Measurements from ENCODE around the gene ALG14. TPM values are rescaled to one million over a fixed set of nuclear protein-coding genes. Genes with fewer than 3 reads are reported as not detected.

The ALG14 gene
- total RNA-seq, 1 donor from 2014 or later = 2.6 TPM

DNA sequence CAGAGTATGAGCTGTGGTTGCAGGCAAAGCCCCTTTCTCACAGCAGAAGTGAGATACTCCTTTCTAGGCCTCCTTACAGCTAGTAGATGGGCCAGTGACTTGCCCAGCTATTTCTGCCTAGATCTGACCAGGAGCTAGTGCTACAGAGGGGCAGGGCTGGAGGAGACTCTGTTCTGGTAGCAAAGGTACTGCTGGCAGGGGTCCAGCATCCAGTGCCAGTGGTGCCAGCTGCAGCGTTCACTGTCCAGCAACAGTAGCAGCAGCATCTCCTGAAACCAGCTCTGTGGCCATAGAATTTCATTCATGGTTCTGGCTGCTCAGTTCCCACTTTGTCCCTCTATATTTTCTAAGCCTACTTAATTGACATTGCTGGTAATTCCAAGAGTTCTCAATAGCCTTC is 83.4 kb downstream of the ALG14 start:
- H3K4me3 ChIP-seq = no peak overlapping the region
- no peaks in the 10 kb centered on the region for H3K27me3 ChIP-seq (ENCODE audit: low read depth)
- H3K36me3 ChIP-seq = no peaks in the 10 kb centered on the region
- no peaks in the 10 kb centered on the region for H3K9me3 ChIP-seq (replicated peaks)
- intact Hi-C loops (cut with micrococcal nuclease) = no loop called here
- H3K27ac ChIP-seq (replicated peaks) = peak overlapping the region; percentile 54
- TF ChIP-seq, protein P1, sequence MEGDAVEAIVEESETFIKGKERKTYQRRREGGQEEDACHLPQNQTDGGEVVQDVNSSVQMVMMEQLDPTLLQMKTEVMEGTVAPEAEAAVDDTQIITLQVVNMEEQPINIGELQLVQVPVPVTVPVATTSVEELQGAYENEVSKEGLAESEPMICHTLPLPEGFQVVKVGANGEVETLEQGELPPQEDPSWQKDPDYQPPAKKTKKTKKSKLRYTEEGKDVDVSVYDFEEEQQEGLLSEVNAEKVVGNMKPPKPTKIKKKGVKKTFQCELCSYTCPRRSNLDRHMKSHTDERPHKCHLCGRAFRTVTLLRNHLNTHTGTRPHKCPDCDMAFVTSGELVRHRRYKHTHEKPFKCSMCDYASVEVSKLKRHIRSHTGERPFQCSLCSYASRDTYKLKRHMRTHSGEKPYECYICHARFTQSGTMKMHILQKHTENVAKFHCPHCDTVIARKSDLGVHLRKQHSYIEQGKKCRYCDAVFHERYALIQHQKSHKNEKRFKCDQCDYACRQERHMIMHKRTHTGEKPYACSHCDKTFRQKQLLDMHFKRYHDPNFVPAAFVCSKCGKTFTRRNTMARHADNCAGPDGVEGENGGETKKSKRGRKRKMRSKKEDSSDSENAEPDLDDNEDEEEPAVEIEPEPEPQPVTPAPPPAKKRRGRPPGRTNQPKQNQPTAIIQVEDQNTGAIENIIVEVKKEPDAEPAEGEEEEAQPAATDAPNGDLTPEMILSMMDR (IDR thresholded peaks at IDR 0.05; ENCODE audit: borderline replicate concordance) = no peak
- peaks cover 50% of the 10 kb centered on the region for H3K4me1 ChIP-seq
- peak; percentile 30 for DNase-seq

DNA sequence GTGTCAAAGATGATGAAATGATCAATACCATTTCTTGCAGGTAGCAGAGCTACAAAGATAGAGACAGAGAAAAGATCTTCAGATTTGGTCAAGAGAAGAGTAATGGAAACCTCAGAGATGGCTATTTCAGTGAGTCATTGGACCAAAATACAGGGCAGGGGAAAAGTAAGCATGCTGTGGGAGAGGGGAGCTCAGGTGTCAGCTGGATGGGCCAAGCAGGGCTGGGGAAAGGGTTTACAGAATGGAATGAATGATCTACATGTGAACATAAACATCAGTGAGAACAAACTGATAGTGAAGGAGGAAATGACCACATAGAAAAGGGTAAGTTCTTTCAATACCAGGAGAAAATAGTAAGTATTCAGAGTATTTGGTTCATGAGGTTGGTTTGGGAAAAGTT is 84.4 kb downstream of the ALG14 start:
- H3K4me3 ChIP-seq = no peak overlapping the region
- DNase-seq = no peak
- intact Hi-C loops (cut with micrococcal nuclease) = no loop called here
- H3K27ac ChIP-seq (replicated peaks) = no peak overlapping the region
- H3K36me3 ChIP-seq = no peaks in the 10 kb centered on the region
- H3K27me3 ChIP-seq (ENCODE audit: low read depth) = no peaks in the 10 kb centered on the region
- TF ChIP-seq, protein P1 (IDR thresholded peaks at IDR 0.05; ENCODE audit: borderline replicate concordance) = no peak
- peaks cover 45% of the 10 kb centered on the region for H3K4me1 ChIP-seq
- no peaks in the 10 kb centered on the region for H3K9me3 ChIP-seq (replicated peaks)

DNA sequence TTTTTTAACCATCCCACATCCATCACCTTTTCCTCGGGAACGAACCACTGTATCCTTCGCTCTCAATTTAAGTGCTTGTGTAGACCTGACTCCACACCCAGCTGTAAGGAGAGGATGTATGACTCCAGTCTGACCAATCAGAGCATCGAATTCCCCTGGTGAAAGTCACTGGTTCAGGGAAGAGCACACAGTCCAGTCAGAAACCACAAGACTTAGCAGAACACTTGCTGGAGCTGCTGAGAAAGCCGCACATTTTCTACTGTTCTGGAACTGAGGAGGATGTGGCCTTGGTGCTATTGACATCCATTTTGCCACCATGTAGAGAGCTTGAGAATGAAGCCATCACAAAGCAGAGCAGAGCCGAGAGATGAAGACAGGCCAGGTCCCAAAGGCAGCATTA is 86.0 kb downstream of the ALG14 start:
- no peak for DNase-seq
- TF ChIP-seq, protein P1 (IDR thresholded peaks at IDR 0.05; ENCODE audit: borderline replicate concordance) = no peak
- intact Hi-C loops (cut with micrococcal nuclease) = no loop called here
- no peak overlapping the region for H3K4me3 ChIP-seq
- no peaks in the 10 kb centered on the region for H3K9me3 ChIP-seq (replicated peaks)
- H3K27me3 ChIP-seq (ENCODE audit: low read depth) = no peaks in the 10 kb centered on the region
- H3K27ac ChIP-seq (replicated peaks) = no peak overlapping the region
- H3K4me1 ChIP-seq = peaks cover 45% of the 10 kb centered on the region
- H3K36me3 ChIP-seq = no peaks in the 10 kb centered on the region

DNA sequence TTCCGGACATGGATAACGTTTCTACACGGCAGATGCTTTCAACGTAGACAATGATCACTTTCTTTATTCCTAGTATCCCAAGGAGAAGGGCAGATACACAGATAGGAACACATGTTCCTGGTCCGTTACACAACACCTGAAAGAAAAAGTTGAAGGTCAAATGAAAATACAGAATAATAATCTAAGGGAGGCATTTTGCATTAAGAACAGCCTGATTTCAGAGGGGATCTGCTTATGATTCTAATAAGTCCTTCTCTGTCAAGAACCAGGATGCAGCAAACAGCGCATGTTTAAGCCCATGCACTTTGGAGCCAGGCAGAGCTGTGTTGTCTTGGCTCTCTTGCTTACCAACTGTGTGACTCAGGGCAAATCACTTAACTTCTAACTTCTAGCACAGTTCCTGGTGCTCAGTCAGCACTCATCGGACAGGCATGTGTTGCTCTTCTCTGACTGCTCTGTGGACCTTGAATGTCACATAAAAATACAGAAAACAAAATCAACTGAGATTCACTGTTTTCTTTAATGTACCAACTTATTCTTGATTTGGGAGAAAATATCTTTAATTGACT is 89.5 kb downstream of the ALG14 start:
- TF ChIP-seq, protein P1 (IDR thresholded peaks at IDR 0.05; ENCODE audit: borderline replicate concordance) = no peak
- DNase-seq = no peak
- H3K36me3 ChIP-seq = no peaks in the 10 kb centered on the region
- H3K4me3 ChIP-seq = peak overlapping the region; percentile 2
- no peaks in the 10 kb centered on the region for H3K9me3 ChIP-seq (replicated peaks)
- peaks cover 52% of the 10 kb centered on the region for H3K4me1 ChIP-seq
- intact Hi-C loops (cut with micrococcal nuclease) = no loop called here
- peak overlapping the region; percentile 84 for H3K27ac ChIP-seq (replicated peaks)
- H3K27me3 ChIP-seq (ENCODE audit: low read depth) = no peaks in the 10 kb centered on the region

DNA sequence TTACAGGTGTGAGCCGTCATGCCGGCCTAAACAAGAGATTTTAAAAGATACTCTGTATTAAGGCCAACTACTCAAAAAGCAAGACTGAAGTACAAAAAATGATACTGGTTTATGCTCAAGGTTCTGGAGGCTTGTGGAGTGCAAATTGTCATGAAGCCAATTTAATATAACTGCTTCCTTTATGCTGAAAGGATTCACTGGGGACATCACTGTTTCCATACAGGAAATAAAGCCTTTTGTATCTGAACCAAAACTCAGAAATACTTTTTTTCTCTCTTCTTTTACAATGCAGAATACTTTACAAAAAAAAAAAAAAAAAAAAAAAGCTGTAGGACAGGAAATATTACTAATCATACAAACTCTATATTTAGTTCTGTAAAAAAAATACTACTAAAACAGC is 90.4 kb downstream of the ALG14 start:
- Histone ChIP-seq H3K36me3 (no peaks in the 10 kb centered on the region), H3K27me3 (ENCODE audit: low read depth) (no peaks in the 10 kb centered on the region), H3K4me1 (peaks cover 47% of the 10 kb centered on the region), H3K27ac (replicated peaks) (peak overlapping the region; percentile 84), H3K9me3 (replicated peaks) (no peaks in the 10 kb centered on the region), H3K4me3 (no peak overlapping the region)
- no peak for DNase-seq
- intact Hi-C loops (cut with micrococcal nuclease) = no loop called here
- TF ChIP-seq, protein P1 (IDR thresholded peaks at IDR 0.05; ENCODE audit: borderline replicate concordance) = no peak
